SU-DHL-6 (cell line): Measurements from ENCODE around the gene SEMA6A.

Source experiments
- H2AFZ ChIP-seq: fragments of 200-600 bp; sonication (generic); 2 replicates; pipeline ENCODE4 v1.6.1; 2014; ENCODE audit warnings: low read depth, mild to moderate bottlenecking, moderate library complexity, mixed read lengths, antibody characterized with exemption, low read length; ENCODE audit not compliant: severe bottlenecking
- H3F3A ChIP-seq: fragments of 200-600 bp; shearing (Covaris generic); 2 replicates; pipeline ENCODE4 v1.6.0; 2016; ENCODE audit warnings: antibody characterized with exemption, mild to moderate bottlenecking; ENCODE audit not compliant: insufficient read depth
- H3K27ac ChIP-seq: fragments of 200-600 bp; sonication (generic); 2 replicates; pipeline ENCODE4 v1.5.1; 2016; ENCODE audit warnings: low read depth, mild to moderate bottlenecking, low read length, moderate library complexity, mixed read lengths
- H3K27me3 ChIP-seq: fragments of 200-600 bp; sonication (generic), shearing (Covaris generic); 2 replicates; pipeline ENCODE4 v1.6.0; 2014; ENCODE audit warnings: mild to moderate bottlenecking, low read length
- H3K36me3 ChIP-seq: fragments of 200-600 bp; sonication (generic); 2 replicates; pipeline ENCODE4 v1.6.1; 2014; ENCODE audit warnings: mild to moderate bottlenecking, low read length, mixed read lengths
- H3K4me2 ChIP-seq: fragments of 300-600, 200-600 bp; shearing (Covaris generic), sonication (generic); 2 replicates; pipeline ENCODE4 v1.6.0; 2014; ENCODE audit warnings: low read length, low read depth, mild to moderate bottlenecking; ENCODE audit not compliant: poor library complexity, severe bottlenecking
- H3K4me3 ChIP-seq: fragments of 200-600 bp; sonication (generic); 2 replicates; pipeline ENCODE4 v1.5.1; 2014; ENCODE audit warnings: antibody characterized with exemption, low read length, mild to moderate bottlenecking, mixed read lengths; ENCODE audit not compliant: insufficient read depth, poor library complexity, severe bottlenecking
- H3K79me2 ChIP-seq: fragments of 200-600 bp; sonication (generic); 2 replicates; pipeline ENCODE4 v1.6.1; 2014; ENCODE audit warnings: mild to moderate bottlenecking, low read length, moderate library complexity; ENCODE audit not compliant: insufficient read depth
- H3K9ac ChIP-seq: fragments of 200-600 bp; sonication (generic); 2 replicates; pipeline ENCODE4 v1.7.0; 2014; ENCODE audit warnings: mild to moderate bottlenecking, low read length
- H3K9me2 ChIP-seq: fragments of 200-600 bp; sonication (generic); replicated peaks from 2 replicates; pipeline ENCODE4 v1.6.1; 2014; ENCODE audit warnings: low read length; ENCODE audit not compliant: insufficient read depth
- H3K9me3 ChIP-seq: fragments of 200-600 bp; sonication (generic); 2 replicates; pipeline ENCODE4 v1.6.1; 2014; ENCODE audit warnings: low read length, mixed read lengths; ENCODE audit not compliant: insufficient read depth
- H4K20me1 ChIP-seq: fragments of 200-600 bp; sonication (generic); 2 replicates; pipeline ENCODE4 v1.6.1; 2014; ENCODE audit warnings: low read depth, mild to moderate bottlenecking, antibody characterized with exemption, low read length, moderate library complexity, mixed read lengths
- CTCF ChIP-seq: fragments of 200-600 bp; sonication (generic); IDR thresholded peaks from one replicate; pipeline ENCODE4 v1.5.1; 2017; ENCODE audit warnings: antibody characterized with exemption, mild to moderate bottlenecking, low read length, moderate library complexity; ENCODE audit not compliant: insufficient read depth, poor library complexity, severe bottlenecking
- EZH2phosphoT487 ChIP-seq: fragments of 200-600 bp; sonication (generic), shearing (Covaris generic); conservative IDR thresholded peaks from 2 replicates; pipeline ENCODE4 v1.6.1; 2018; ENCODE audit warnings: mild to moderate bottlenecking, antibody characterized with exemption, low read length, moderate library complexity, mixed read lengths

SEMA6A gene

GRCh38 chr5:116473706-116474105 is 100.9 kb downstream of the SEMA6A start:
- no peak overlapping the region for H3K4me2 ChIP-seq
- H3K79me2 ChIP-seq: no peaks in the 10 kb centered on the region
- H3K27me3 ChIP-seq: no peaks in the 10 kb centered on the region
- H3K9me2 ChIP-seq: no peaks in the 10 kb centered on the region
- no peaks in the 10 kb centered on the region for H3K36me3 ChIP-seq
- no peak overlapping the region for H3K27ac ChIP-seq
- H3K9ac ChIP-seq: no peak overlapping the region
- no peaks in the 10 kb centered on the region for H3K9me3 ChIP-seq
- no peak overlapping the region for H2AFZ ChIP-seq
- no peak overlapping the region for H3K4me3 ChIP-seq
- TF ChIP-seq CTCF (no peak), EZH2phosphoT487 (no peak)
- no peaks in the 10 kb centered on the region for H4K20me1 ChIP-seq
- no peaks in the 10 kb centered on the region for H3F3A ChIP-seq

- Histone ChIP-seq H3K27ac (no peak overlapping the region), H3K9me2 (no peaks in the 10 kb centered on the region), H3K79me2 (no peaks in the 10 kb centered on the region), H2AFZ (no peak overlapping the region), H3K9ac (no peak overlapping the region), H3K4me2 (no peak overlapping the region), H3K27me3 (no peaks in the 10 kb centered on the region), H3K4me3 (no peak overlapping the region), H3K36me3 (no peaks in the 10 kb centered on the region), H3K9me3 (no peaks in the 10 kb centered on the region), H3F3A (no peaks in the 10 kb centered on the region), H4K20me1 (no peaks in the 10 kb centered on the region)
- TF ChIP-seq CTCF: no peak
Observed at GRCh38 chr5:116472274-116472673, 102.3 kb downstream of the SEMA6A start.

- Histone ChIP-seq H3K9me3 (no peaks in the 10 kb centered on the region), H2AFZ (no peak overlapping the region), H3K4me2 (no peak overlapping the region), H3K36me3 (no peaks in the 10 kb centered on the region), H3K9me2 (no peaks in the 10 kb centered on the region), H3K27ac (no peak overlapping the region), H3K27me3 (no peaks in the 10 kb centered on the region), H3K4me3 (no peak overlapping the region), H3K9ac (no peak overlapping the region), H3K79me2 (no peaks in the 10 kb centered on the region), H4K20me1 (no peaks in the 10 kb centered on the region), H3F3A (no peaks in the 10 kb centered on the region)
- no peak for TF ChIP-seq EZH2phosphoT487
- no peak for TF ChIP-seq CTCF
Observed at GRCh38 chr5:116469631-116470030, 105.0 kb downstream of the SEMA6A start.

- Histone ChIP-seq H3K9ac (no peak overlapping the region), H3K4me3 (no peak overlapping the region), H3F3A (no peaks in the 10 kb centered on the region), H3K27me3 (no peaks in the 10 kb centered on the region), H3K79me2 (no peaks in the 10 kb centered on the region), H3K36me3 (no peaks in the 10 kb centered on the region), H3K4me2 (no peak overlapping the region), H3K27ac (no peak overlapping the region), H4K20me1 (no peaks in the 10 kb centered on the region), H3K9me3 (no peaks in the 10 kb centered on the region), H2AFZ (no peak overlapping the region), H3K9me2 (no peaks in the 10 kb centered on the region)
- TF ChIP-seq CTCF (no peak), EZH2phosphoT487 (no peak)
Observed at GRCh38 chr5:116468583-116468982, 106.0 kb downstream of the SEMA6A start.
